EH (cell line): ENCODE measurements around the gene ADSS2.
"Not testable (repeated sequence)": the region's sequence is repeated elsewhere in the genome, so short reads cannot be mapped to it uniquely, and the experiment has no call there.

Experiments
- DNase-seq: peaks from one replicate; pipeline ENCODE4 v3.0.0-alpha.2; 2015; ENCODE audit warnings: low read depth

ADSS2 gene

DNA sequence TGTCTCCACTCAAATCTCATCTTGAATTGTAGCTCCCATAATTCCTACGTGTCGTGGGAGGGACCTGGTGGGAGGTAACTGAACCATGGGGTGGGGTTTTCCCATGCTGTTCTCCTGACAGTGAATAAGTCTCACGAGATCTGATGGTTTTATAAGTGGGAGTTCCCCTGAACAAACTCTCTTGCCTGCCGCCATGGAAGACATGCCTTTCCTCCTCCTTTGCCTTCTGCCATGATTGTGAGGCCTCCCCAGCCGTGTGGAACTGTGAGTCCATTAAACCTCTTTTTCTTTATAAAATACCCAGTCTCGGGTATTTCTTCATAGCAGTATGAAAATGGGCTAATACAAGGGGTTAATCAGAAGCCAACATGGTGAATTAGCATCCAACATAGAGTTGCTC, 86.4 kb downstream of the ADSS2 start:
- not testable (repeated sequence) for DNase-seq

DNA sequence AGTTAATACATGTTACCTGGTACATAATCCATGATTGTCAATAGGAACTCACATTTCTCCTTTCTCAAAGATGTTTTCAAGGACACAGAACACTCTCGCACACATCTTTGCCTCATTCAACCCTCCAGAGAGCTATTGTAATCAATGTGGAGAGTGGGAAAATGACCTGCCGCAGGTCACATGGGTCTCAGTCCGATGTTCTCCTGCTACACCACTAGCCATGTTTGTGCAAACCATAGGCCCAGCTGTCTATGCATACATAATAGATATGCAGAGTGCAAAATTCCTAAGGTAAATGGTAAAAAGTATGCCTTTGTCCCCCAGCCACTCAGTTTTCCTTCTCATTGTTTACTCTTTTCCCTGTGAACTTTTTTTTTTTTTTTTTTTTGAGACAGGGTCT, 89.2 kb downstream of the ADSS2 start:
- DNase-seq = no peak

DNA sequence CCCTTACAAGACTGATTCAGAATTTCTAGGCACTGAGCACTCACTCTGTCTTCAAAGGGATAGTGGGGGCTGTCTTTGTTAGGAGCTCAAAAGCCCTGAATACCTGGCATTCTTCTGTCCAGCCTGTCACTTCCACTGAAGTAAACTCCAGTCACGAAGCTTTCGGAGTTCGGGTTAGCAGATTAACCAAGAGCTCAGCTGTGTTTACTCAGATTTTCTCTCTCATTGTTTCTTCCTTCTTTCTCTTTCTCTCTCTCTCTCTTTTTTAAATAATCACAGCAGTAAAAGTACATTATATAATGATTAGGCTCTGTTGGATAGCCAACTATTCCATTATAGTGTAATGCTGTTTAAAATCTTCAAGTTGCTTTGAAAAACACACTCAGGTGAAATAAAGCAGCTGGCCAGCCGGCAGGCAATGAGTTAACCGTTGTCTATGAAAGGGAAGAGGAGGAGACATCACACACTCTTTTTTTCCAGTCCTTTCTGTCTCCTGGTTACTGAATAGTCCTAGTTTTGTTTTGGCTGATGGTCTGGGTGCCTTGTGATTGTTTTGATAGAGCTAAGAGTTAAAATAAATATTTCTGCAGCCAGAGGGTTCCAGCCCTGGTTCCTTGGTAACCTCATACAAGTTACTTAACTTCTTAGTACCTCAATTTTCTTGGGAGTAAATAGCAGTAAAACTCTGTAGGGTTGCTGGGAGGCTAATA, 89.8 kb downstream of the ADSS2 start:
- peak; percentile 76 for DNase-seq
